Endothelial cell of umbilical vein (primary cell): ENCODE results near the gene MNAT1.

ENCODE experiments used
- CTCF ChIP-seq, 2 donors: IDR thresholded peaks; 1 replicate in 1 of 2; 2 replicates in 1 of 2; pipeline ENCODE4 v1.5.1; 2011; ENCODE audit warnings: low read length in 2 of 2, mild to moderate bottlenecking in 2 of 2, moderate library complexity in 2 of 2, control low read depth in 1 of 2, inconsistent platforms in 1 of 2, low read depth in 1 of 2; ENCODE audit not compliant: insufficient read depth in 1 of 2; ENCODE audit errors: extremely low read depth in 1 of 2
- EZH2 ChIP-seq: IDR thresholded peaks from 2 replicates; pipeline ENCODE4 v1.6.1; 2012; ENCODE audit warnings: borderline replicate concordance, low read depth, mild to moderate bottlenecking, moderate library complexity, low read length, inconsistent platforms; ENCODE audit not compliant: severe bottlenecking
- JUN ChIP-seq: IDR thresholded peaks from 2 replicates; pipeline ENCODE4 v1.6.1; 2011; ENCODE audit warnings: borderline replicate concordance, low read depth; ENCODE audit not compliant: insufficient read length, insufficient read depth
- MYC ChIP-seq: IDR thresholded peaks from one replicate; pipeline ENCODE4 v1.6.1; 2011; ENCODE audit warnings: mild to moderate bottlenecking, low read depth, low read length
- POLR2A ChIP-seq: IDR thresholded peaks from 2 replicates; pipeline ENCODE4 v1.6.1; 2012; ENCODE audit warnings: low read depth, mild to moderate bottlenecking, control low read depth, low read length
- POLR2AphosphoS5 ChIP-seq: IDR thresholded peaks from 2 replicates; pipeline ENCODE4 v1.6.1; 2012; ENCODE audit warnings: low read depth, mild to moderate bottlenecking, control low read depth, low read length, moderate library complexity; ENCODE audit not compliant: insufficient read depth

- TF ChIP-seq POLR2A = no peak
- no peak for TF ChIP-seq POLR2AphosphoS5
- no peak for TF ChIP-seq EZH2
- no peak for TF ChIP-seq MYC
- no peak for TF ChIP-seq CTCF (IDR thresholded peaks at IDR 0.05; ENCODE audit: extremely low read depth in 1 of 2, insufficient read depth in 1 of 2, low read depth in 1 of 2, low read length in 2 of 2)
- TF ChIP-seq JUN = no peak
Observed at GRCh38 chr14:60720962-60721325, 13.6 kb upstream of the MNAT1 start.
